Measurements from ENCODE around the gene MTF1. TPM values are rescaled to one million over a fixed set of nuclear protein-coding genes. Genes with fewer than 3 reads are reported as not detected.

Gene MTF1
- total and polyA plus RNA-seq, 5 experiments from 2014 or later = 10.3 to 28.1 (median 23.1) TPM

DNA sequence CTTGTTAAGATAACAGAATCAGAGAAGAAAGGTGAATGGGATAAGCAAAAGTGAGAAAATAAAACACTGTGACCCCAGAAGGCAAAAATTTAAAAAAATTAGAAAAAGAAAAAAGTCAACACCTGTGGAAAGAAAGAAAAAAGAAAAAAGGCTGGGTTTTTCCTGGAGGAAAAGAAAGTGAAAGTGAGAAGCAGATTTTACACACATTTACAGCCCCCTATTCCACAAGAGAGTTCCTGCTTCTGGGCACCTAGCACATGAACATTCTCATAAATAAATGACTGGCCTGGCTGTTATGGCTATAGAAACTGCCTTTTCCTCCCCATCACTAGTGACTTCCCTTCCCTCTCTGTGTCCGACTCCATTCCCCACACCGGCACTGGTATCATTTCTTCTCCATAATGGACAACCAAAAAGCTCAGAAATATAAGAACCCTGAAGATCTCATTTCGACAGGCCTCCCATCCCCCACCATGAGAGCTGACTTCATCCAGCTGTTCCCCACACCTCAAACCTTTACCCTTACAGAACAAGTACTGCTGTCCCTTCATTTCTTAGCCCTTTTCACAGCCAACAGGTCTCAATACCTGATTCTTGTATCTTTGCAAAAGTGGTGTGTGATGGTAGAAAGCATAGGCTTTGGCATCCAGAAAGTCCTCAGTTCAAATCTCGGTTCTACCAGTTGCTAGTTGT is 12.6 kb downstream of the MTF1 start:
- Mint-ChIP-seq H3K27ac (peak overlapping the region; percentile 22 to 87 (median 78)), H3K9me3 (no peaks in the 10 kb centered on the region), H3K27me3 (no peaks in the 10 kb centered on the region), H3K4me1 (peaks cover 24 to 53% (median 42%) of the 10 kb centered on the region in 4 donors), H3K4me3 (peak overlapping the region; percentile 30 to 80 (median 60)), H3K36me3 (peaks cover 0 to 35% (median 0%) of the 10 kb centered on the region in 3 donors)
- DNase-seq (no peak), ATAC-seq (no peak)
- POLR2A ChIA-PET = interaction anchor here (0.6 to 1.6 kb wide), 2 partner anchors 13 to 38 kb away, joined by 3 to 5 read pairs; partner anchors contain the start of gene MTF1

DNA sequence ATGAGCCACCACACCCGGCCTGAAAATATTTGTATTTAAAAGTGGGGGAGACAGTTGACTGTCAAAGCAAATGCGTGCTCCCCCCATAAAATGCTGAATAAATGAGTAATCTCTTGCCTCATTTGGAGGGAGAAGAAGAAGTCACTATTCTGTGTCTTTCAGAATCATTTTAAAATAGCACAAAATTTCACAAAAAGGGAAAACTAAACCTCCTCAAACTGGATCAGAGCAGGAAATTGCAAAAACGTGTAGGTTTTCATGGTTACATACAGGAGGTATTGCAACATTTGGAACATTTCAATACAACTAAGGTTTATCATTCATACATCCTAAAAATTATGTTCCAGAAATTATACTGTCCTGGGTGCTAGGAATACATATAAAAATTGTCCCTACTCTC is 13.6 kb downstream of the MTF1 start:
- no peaks in the 10 kb centered on the region for H3K9me3 Mint-ChIP-seq
- H3K27me3 Mint-ChIP-seq = peaks cover 0 to 1% (median 0%) of the 10 kb centered on the region in 5 donors
- POLR2A ChIA-PET = no interaction called here
- H3K4me3 Mint-ChIP-seq = peak overlapping the region in 2 of 10 donors; percentile 12 to 31
- peaks cover 0 to 40% (median 0%) of the 10 kb centered on the region in 3 donors for H3K36me3 Mint-ChIP-seq
- DNase-seq (no peak), ATAC-seq (no peak)
- H3K4me1 Mint-ChIP-seq = peaks cover 24 to 53% (median 42%) of the 10 kb centered on the region in 4 donors
- peak overlapping the region in 2 of 10 donors; percentile 81 to 87 for H3K27ac Mint-ChIP-seq

DNA sequence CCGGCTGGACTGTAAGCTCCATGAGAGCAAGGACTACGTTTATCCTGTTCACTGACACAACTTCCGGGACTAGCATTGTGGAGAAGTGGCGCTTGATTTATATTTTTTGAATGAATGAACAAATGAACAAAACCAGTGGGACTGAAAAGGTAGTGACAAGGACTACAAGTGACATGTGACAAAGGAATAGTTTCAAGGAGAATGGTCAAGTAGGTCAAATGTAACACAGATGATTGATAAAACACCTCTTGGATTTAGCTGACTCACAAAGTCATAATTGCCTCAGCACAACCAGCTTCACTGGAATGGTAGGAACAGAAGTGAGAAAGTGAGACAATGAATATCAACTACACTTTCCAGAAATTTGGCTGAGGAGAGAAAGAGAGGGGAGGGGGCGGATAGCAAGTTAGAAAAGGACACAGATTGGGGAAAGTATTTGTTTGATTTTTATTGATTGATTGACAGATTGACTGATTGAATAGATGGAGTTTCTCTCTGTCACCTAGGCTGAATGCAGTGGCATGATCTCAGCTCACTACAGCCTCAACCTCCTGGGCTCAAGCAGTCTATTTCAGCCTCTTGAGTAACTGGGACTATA is 14.2 kb downstream of the MTF1 start:
- no peak overlapping the region for H3K4me3 Mint-ChIP-seq

DNA sequence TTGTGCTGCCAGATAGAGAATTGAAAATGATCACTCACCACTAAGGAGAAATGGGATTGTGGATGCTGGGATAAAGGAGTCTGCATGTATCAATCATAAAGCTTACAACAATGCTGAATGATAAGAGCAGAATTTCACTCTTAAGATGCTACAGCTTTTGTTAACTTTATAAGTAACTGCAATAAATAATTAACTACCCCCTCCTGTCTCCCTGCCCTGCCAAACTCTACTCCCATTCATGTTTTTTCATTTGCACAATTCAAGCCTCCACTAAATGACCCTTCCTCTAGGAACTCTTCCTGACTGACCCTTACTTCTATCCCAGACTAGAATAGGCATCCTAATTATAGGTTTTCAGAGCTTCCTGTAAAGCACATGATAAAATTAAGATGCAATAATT is 14.9 kb downstream of the MTF1 start:
- no peak for ATAC-seq
- DNase-seq = no peak
- POLR2A ChIA-PET = no interaction called here
- Mint-ChIP-seq H3K27me3 (peaks cover 0 to 1% (median 0%) of the 10 kb centered on the region in 5 donors), H3K4me3 (no peak overlapping the region), H3K36me3 (peaks cover 0 to 51% (median 3%) of the 10 kb centered on the region in 3 donors), H3K9me3 (no peaks in the 10 kb centered on the region), H3K4me1 (peaks cover 24 to 50% (median 42%) of the 10 kb centered on the region in 4 donors), H3K27ac (peak overlapping the region in 1 of 10 donors; percentile 6)

More for the DNA sequence above, 14.2 kb downstream of the MTF1 start:
- DNase-seq = no peak
- Mint-ChIP-seq H3K4me1 (peaks cover 24 to 53% (median 42%) of the 10 kb centered on the region in 4 donors), H3K9me3 (no peaks in the 10 kb centered on the region), H3K27me3 (peaks cover 0 to 1% (median 0%) of the 10 kb centered on the region in 5 donors), H3K36me3 (peaks cover 0 to 46% (median 0%) of the 10 kb centered on the region in 3 donors), H3K27ac (peak overlapping the region in 3 of 10 donors; percentile 6 to 81 (median 47))
- POLR2A ChIA-PET = no interaction called here
- ATAC-seq = no peak

DNA sequence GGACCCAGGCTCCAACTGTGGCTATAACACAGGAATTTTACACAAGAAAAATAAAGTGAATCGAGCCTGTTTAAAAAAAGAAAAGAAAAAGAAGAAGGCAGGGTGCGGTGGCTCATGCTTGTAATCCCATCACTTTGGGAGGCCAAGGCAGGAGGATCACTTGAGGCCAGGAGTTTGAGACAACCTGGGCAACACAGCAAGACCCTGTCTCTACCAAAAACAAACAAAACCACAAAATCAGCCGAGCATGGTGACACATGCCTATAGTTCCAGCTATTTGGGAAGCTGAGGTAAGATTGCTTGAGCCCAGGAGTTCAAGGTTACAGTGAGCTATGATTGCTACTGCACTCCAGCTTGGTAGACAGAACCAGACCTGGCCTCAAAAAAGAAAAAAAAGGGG is 17.7 kb downstream of the MTF1 start:
- no peak overlapping the region for H3K27ac Mint-ChIP-seq
- no peaks in the 10 kb centered on the region for H3K9me3 Mint-ChIP-seq
- H3K36me3 Mint-ChIP-seq = peaks cover 0 to 69% (median 12%) of the 10 kb centered on the region in 3 donors
- POLR2A ChIA-PET = no interaction called here
- no peak overlapping the region for H3K4me3 Mint-ChIP-seq
- H3K4me1 Mint-ChIP-seq = peaks cover 17 to 29% (median 27%) of the 10 kb centered on the region in 4 donors
- ATAC-seq (no peak), DNase-seq (no peak)
- H3K27me3 Mint-ChIP-seq = peaks cover 0 to 1% (median 0%) of the 10 kb centered on the region in 5 donors

DNA sequence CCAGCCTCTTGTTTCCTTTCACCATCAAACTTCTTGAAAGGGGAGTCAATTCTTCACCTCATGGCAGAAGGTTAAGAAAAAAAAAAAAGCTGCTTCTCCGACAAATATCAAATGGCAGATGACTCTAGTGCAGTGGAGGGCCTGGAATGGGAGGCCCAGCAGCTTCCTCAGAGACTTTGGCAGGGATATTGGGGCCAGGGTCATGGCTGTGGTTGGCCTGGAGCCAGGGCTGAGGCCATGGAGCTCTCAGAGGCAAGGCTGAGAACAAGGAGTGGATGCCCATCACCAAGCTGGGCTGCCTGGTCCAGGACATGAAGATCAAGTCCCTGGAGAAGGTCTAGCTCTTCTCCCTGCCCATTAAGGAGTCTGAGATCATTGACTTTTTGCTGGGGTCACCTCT is 18.7 kb downstream of the MTF1 start:
- no peak for DNase-seq
- peaks cover 17 to 20% (median 20%) of the 10 kb centered on the region in 4 donors for H3K4me1 Mint-ChIP-seq
- peaks cover 0 to 1% (median 0%) of the 10 kb centered on the region in 5 donors for H3K27me3 Mint-ChIP-seq
- ATAC-seq = no peak
- peaks cover 0 to 76% (median 12%) of the 10 kb centered on the region in 3 donors for H3K36me3 Mint-ChIP-seq
- POLR2A ChIA-PET = no interaction called here
- H3K27ac Mint-ChIP-seq = no peak overlapping the region
- H3K9me3 Mint-ChIP-seq = no peaks in the 10 kb centered on the region
- no peak overlapping the region for H3K4me3 Mint-ChIP-seq

DNA sequence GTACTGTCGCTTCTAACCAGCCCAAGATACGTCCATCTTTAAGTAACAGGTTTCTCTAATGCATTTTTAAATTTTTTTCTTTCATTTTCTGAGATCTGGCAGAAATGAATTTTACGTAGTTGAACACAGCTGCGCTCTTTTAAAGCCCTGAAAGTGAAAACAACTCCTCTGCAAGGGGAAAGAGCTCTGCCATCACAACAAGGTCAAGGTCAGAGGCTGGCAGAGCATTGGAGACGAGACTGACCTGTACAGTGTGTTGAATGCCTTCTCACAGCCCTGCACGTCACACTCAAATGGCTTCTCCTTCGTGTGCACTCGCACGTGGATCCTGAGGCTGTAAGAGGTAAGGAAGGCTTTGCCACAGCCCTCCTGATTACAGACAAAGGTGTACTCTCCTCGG is 19.7 kb downstream of the MTF1 start:
- ATAC-seq (no peak), DNase-seq (no peak)
- POLR2A ChIA-PET = no interaction called here
- H3K27me3 Mint-ChIP-seq = peaks cover 0 to 1% (median 0%) of the 10 kb centered on the region in 5 donors
- H3K36me3 Mint-ChIP-seq = peaks cover 3 to 76% (median 20%) of the 10 kb centered on the region in 3 donors
- H3K4me1 Mint-ChIP-seq = peaks cover 10 to 11% (median 11%) of the 10 kb centered on the region in 4 donors
- no peak overlapping the region for H3K27ac Mint-ChIP-seq
- H3K9me3 Mint-ChIP-seq = no peaks in the 10 kb centered on the region
- H3K4me3 Mint-ChIP-seq = no peak overlapping the region

DNA sequence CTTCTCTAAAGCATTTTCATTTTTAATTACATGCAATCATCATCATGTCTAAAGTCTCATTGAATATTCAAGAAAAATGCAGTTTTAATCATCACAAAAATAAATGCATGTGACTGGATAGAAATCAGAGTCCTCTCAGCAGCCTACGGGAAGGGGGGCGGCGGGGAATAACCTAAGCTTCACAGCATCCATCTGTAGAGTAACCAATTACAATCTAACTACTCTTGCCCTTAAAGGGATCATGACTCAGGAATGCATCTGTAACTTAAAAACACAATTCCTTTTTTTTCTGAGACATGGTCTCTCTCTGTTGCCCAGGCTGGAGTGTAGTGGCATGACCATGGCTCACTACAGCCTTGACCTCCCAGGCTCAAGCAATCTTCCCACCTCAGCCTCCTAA is 22.6 kb downstream of the MTF1 start:
- Mint-ChIP-seq H3K27me3 (peaks cover 0 to 1% (median 0%) of the 10 kb centered on the region in 5 donors), H3K27ac (no peak overlapping the region), H3K36me3 (peaks cover 8 to 81% (median 25%) of the 10 kb centered on the region in 3 donors), H3K9me3 (no peaks in the 10 kb centered on the region), H3K4me3 (no peak overlapping the region), H3K4me1 (peaks cover 0 to 2% (median under 1%) of the 10 kb centered on the region in 4 donors)
- ATAC-seq (no peak), DNase-seq (no peak)
- POLR2A ChIA-PET = no interaction called here

DNA sequence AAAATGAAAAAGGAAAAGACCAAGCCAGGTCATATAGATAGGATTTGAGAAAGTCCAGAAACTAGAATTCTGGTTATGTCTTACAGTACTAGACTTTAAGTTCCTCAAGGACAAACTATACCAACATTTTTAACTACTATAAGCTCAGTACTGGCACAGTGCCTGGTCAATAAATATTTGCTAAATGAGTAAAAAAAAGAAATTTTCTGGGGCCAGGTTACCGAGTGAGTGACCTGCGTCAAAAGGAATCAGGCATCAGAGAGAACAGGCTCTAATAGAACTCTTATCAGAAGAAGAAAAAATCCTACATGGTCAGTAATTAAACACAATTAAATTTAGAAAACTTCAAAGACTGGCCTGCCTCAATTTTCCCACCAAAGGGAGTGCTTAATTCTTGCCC is 27.6 kb downstream of the MTF1 start:
- Mint-ChIP-seq H3K9me3 (no peaks in the 10 kb centered on the region), H3K27me3 (no peaks in the 10 kb centered on the region), H3K4me1 (peaks cover 0 to 3% (median 0%) of the 10 kb centered on the region in 4 donors), H3K36me3 (peaks cover 8 to 80% (median 13%) of the 10 kb centered on the region in 3 donors), H3K4me3 (no peak overlapping the region), H3K27ac (no peak overlapping the region)
- no peak for DNase-seq
- ATAC-seq = no peak
- POLR2A ChIA-PET = no interaction called here

DNA sequence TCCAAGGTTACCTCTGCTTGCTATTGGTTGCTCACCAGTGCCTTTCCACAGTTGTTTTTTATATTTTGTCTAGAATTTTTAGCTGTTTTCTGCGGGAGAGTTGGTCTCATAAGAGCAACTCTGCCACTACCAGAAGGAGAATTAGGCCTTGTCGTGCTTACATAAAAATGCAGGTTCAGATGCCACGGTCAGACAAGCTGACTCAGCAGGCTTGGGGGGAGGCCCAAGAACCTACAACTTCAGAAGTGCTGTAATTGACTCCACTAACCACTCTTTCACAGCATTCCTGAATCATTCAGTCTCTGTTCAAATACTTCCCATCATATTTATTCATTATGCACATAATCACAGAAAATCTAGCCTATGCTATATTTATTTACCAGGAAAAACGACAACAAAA is 28.3 kb downstream of the MTF1 start:
- Mint-ChIP-seq H3K4me3 (no peak overlapping the region), H3K4me1 (peaks cover 0 to 3% (median 0%) of the 10 kb centered on the region in 4 donors), H3K27ac (no peak overlapping the region), H3K36me3 (peaks cover 8 to 82% (median 13%) of the 10 kb centered on the region in 3 donors), H3K9me3 (no peaks in the 10 kb centered on the region), H3K27me3 (no peaks in the 10 kb centered on the region)
- no peak for DNase-seq
- no peak for ATAC-seq
- POLR2A ChIA-PET = no interaction called here

DNA sequence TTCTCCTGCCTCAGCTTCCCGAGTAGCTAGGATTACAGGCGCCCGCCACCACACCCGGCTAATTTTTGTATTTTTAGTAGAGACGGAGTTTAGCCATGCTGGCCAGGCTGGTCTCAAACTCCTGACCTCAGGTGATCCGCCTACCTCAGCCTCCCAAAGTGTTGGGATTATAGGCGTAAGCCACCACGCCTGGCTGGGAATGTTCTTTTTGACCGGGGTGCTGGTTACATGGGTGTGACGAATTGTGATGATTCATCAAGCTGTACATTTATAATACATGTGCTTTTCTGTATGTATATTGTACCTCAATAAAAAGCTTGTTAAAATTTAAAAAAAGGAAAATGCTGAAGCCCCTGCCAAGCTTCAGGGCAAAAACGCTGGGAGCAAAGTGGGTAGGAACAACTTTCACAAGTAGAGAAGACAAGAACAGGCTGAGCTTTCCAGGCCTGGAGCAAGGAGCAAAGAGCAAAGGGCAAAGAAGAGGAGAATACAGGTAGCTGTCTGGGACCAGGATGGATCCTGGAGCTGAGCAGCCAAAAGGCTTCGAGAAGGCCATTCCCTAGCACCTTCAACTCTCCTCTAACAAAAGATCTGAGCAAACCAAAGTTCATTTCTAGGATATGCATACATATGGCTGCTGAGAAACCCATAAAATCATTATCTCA is 30.9 kb downstream of the MTF1 start:
- no peak overlapping the region for H3K4me3 Mint-ChIP-seq
- no peaks in the 10 kb centered on the region for H3K9me3 Mint-ChIP-seq
- DNase-seq (no peak), ATAC-seq (no peak)
- H3K27ac Mint-ChIP-seq = peak overlapping the region in 2 of 10 donors; percentile 8 to 37
- peaks cover 0 to 74% (median 3%) of the 10 kb centered on the region in 3 donors for H3K36me3 Mint-ChIP-seq
- peaks cover 0 to 9% (median 3%) of the 10 kb centered on the region in 4 donors for H3K4me1 Mint-ChIP-seq
- H3K27me3 Mint-ChIP-seq = no peaks in the 10 kb centered on the region
- POLR2A ChIA-PET = no interaction called here

DNA sequence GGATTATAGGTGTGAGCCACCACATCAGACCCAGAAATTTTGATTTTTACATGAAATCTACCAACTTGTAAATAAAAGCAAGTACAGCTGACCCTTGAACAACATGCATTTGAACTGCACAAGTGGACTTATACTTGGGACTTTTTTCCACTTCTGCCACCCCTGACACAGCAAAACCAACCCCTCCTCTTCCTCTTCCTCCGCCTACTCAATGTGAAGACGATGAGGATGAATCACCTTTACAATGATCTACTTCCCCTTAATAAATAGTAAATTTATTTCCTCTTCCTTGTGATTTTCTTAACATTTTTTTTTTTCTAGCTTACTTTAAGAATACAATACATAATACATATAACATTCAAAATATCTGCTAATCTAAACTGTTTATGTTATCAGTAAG is 33.9 kb downstream of the MTF1 start:
- no peak for ATAC-seq
- Mint-ChIP-seq H3K9me3 (no peaks in the 10 kb centered on the region), H3K4me1 (peaks cover 0 to 12% (median 3%) of the 10 kb centered on the region in 4 donors), H3K4me3 (no peak overlapping the region), H3K27ac (peak overlapping the region in 2 of 10 donors; percentile 21 to 24), H3K27me3 (no peaks in the 10 kb centered on the region), H3K36me3 (peaks cover 0 to 81% (median 8%) of the 10 kb centered on the region in 3 donors)
- POLR2A ChIA-PET = no interaction called here
- no peak for DNase-seq

DNA sequence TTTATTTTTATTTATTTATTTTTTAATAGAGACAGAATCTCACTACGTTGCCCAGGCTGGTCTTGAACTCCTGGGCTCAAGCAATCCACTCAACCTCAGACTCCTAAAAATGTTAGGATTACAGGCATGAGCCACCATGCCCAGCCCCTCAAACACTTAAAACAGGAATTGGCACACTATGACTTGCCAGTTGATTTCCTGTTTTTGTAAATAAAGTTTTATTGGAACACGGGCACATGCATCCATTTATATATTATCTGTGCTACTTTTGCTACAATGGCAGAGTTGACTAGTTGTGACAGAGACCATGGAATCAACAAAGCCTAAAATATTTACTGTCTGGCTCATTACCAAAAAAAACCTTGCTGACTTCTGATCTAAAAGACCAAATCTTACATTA is 35.4 kb downstream of the MTF1 start:
- peak overlapping the region in 1 of 10 donors; percentile 79 for H3K27ac Mint-ChIP-seq
- no peaks in the 10 kb centered on the region for H3K9me3 Mint-ChIP-seq
- H3K4me1 Mint-ChIP-seq = peaks cover 0 to 12% (median 3%) of the 10 kb centered on the region in 4 donors
- H3K36me3 Mint-ChIP-seq = peaks cover 0 to 80% (median 12%) of the 10 kb centered on the region in 3 donors
- POLR2A ChIA-PET = no interaction called here
- ATAC-seq = no peak
- no peaks in the 10 kb centered on the region for H3K27me3 Mint-ChIP-seq
- H3K4me3 Mint-ChIP-seq = no peak overlapping the region
- DNase-seq = no peak

Measured in naive thymus-derived CD8-positive, alpha-beta T cell (primary cell).